Measurements from ENCODE around the gene OR6M1. TPM values are rescaled to one million over a fixed set of nuclear protein-coding genes. Genes with fewer than 3 reads are reported as not detected.

Gene OR6M1
- total RNA-seq, 2 experiments from 2014 or later, result not detected

- Mint-ChIP-seq H3K9me3 (no peaks in the 10 kb centered on the region), H3K27ac (no peak overlapping the region), H3K4me3 (no peak overlapping the region), H3K4me1 (ENCODE audit: low read depth) (no peaks in the 10 kb centered on the region), H3K36me3 (ENCODE audit: low read depth) (no peaks in the 10 kb centered on the region), H3K27me3 (peaks cover 12% of the 10 kb centered on the region)
- TF ChIP-seq CTCF (IDR thresholded peaks at IDR 0.05), result no peak
- ChIA-PET CTCF (interaction anchor here (1.2 kb wide), 1 partner anchor 23 kb away, joined by 4 read pairs; no protein-coding TSS in a partner anchor), POLR2A (no interaction called here)
- DNase-seq (no peak), ATAC-seq (no peak)
- intact Hi-C loops (cut with micrococcal nuclease), result no loop called here
Measured at GRCh38 chr11:123796226-123796625, 9.9 kb downstream of the OR6M1 start.

- H3K4me1 Mint-ChIP-seq (ENCODE audit: low read depth), result no peaks in the 10 kb centered on the region
- CTCF ChIA-PET, result no interaction called here
- H3K27ac Mint-ChIP-seq, result no peak overlapping the region
- intact Hi-C loops (cut with micrococcal nuclease), result no loop called here
- TF ChIP-seq CTCF (IDR thresholded peaks at IDR 0.05), result no peak
- no peak overlapping the region for H3K4me3 Mint-ChIP-seq
- no peaks in the 10 kb centered on the region for H3K36me3 Mint-ChIP-seq (ENCODE audit: low read depth)
- no peak for ATAC-seq
- H3K9me3 Mint-ChIP-seq, result no peaks in the 10 kb centered on the region
- POLR2A ChIA-PET, result no interaction called here
- no peak for DNase-seq
- H3K27me3 Mint-ChIP-seq, result peaks cover 11% of the 10 kb centered on the region
Measured at GRCh38 chr11:123783536-123783935, 22.6 kb downstream of the OR6M1 start.

- no peak for TF ChIP-seq CTCF (IDR thresholded peaks at IDR 0.05)
- no peaks in the 10 kb centered on the region for H3K4me1 Mint-ChIP-seq (ENCODE audit: low read depth)
- CTCF ChIA-PET, result no interaction called here
Measured at GRCh38 chr11:123778511-123778910, 27.6 kb downstream of the OR6M1 start.

GRCh38 chr11:123775715-123776549, 30.2 kb downstream of the OR6M1 start:
- POLR2A ChIA-PET, result no interaction called here
- no peak overlapping the region for H3K27ac Mint-ChIP-seq
- no peak overlapping the region for H3K4me3 Mint-ChIP-seq
- CTCF ChIA-PET, result no interaction called here
- intact Hi-C loops (cut with micrococcal nuclease), result no loop called here
- ATAC-seq, result no peak
- H3K36me3 Mint-ChIP-seq (ENCODE audit: low read depth), result no peaks in the 10 kb centered on the region
- TF ChIP-seq CTCF (IDR thresholded peaks at IDR 0.05), result no peak
- H3K9me3 Mint-ChIP-seq, result no peaks in the 10 kb centered on the region
- DNase-seq, result no peak
- H3K4me1 Mint-ChIP-seq (ENCODE audit: low read depth), result no peaks in the 10 kb centered on the region
- peaks cover 3% of the 10 kb centered on the region for H3K27me3 Mint-ChIP-seq

More at GRCh38 chr11:123778511-123778910, 27.6 kb downstream of the OR6M1 start:
- intact Hi-C loops (cut with micrococcal nuclease), result no loop called here
- no peak overlapping the region for H3K4me3 Mint-ChIP-seq
- DNase-seq (no peak), ATAC-seq (no peak)
- no peaks in the 10 kb centered on the region for H3K9me3 Mint-ChIP-seq
- H3K27me3 Mint-ChIP-seq, result peaks cover 10% of the 10 kb centered on the region
- no peaks in the 10 kb centered on the region for H3K36me3 Mint-ChIP-seq (ENCODE audit: low read depth)
- POLR2A ChIA-PET, result no interaction called here
- H3K27ac Mint-ChIP-seq, result no peak overlapping the region

- CTCF ChIA-PET, result no interaction called here
- no peaks in the 10 kb centered on the region for H3K36me3 Mint-ChIP-seq (ENCODE audit: low read depth)
- intact Hi-C loops (cut with micrococcal nuclease), result no loop called here
- no peak overlapping the region for H3K4me3 Mint-ChIP-seq
- POLR2A ChIA-PET, result no interaction called here
- no peaks in the 10 kb centered on the region for H3K4me1 Mint-ChIP-seq (ENCODE audit: low read depth)
- H3K9me3 Mint-ChIP-seq, result no peaks in the 10 kb centered on the region
- no peak overlapping the region for H3K27ac Mint-ChIP-seq
- H3K27me3 Mint-ChIP-seq, result peaks cover 3% of the 10 kb centered on the region
- DNase-seq (no peak), ATAC-seq (no peak)
- TF ChIP-seq CTCF (IDR thresholded peaks at IDR 0.05), result no peak
Measured at GRCh38 chr11:123775289-123775688, 30.9 kb downstream of the OR6M1 start.

Measured in activated CD8-positive, alpha-beta T cell treated with anti-CD3 and anti-CD28 coated beads for 36 hours (primary cell).